ENCODE measurements around the gene OSM. TPM values are rescaled to one million over a fixed set of nuclear protein-coding genes. Genes with fewer than 3 reads are reported as not detected.

Gene OSM
- total RNA-seq, 1 experiment from 2014 or later, result not detected

- H3K4me2 ChIP-seq (ENCODE audit: low read length), result no peak overlapping the region
- no peak overlapping the region for H3K4me3 ChIP-seq (replicated peaks in 1 of 2; ENCODE audit: low read depth in 1 of 2, low read length in 2 of 2)
- no peak overlapping the region for H3K27ac ChIP-seq (ENCODE audit: low read depth, low read length)
- POLR2A ChIA-PET, result interaction anchor here (1.2 kb wide), 1 partner anchor 18 kb away, joined by 3 read pairs; no protein-coding TSS in a partner anchor
- no peaks in the 10 kb centered on the region for H3K9me3 ChIP-seq (ENCODE audit: control insufficient read depth in 1 of 2, insufficient read depth in 1 of 2, low read depth in 1 of 2, low read length in 2 of 2)
- RAD21 ChIA-PET (ENCODE audit: low non-redundant PET in 1 of 2, low total read pairs in 2 of 2, uncharacterized antibody in 2 of 2, unreplicated experiment in 2 of 2), result interaction anchor here in 1 of 2 experiments (0.6 kb wide), 1 partner anchor 336 kb away, joined by 7 read pairs; the partner anchor contains the start of gene TCN2
- H3K9ac ChIP-seq (ENCODE audit: low read length), result no peak overlapping the region
- BruUV-seq (replicated peaks), result no TSS peak
- ATAC-seq, result no peak
- H3K27me3 ChIP-seq (ENCODE audit: insufficient read depth, low read length), result no peaks in the 10 kb centered on the region
- CTCF ChIA-PET, result interaction anchor here (0.8 kb wide), 1 partner anchor 17 kb away, joined by 3 read pairs; no protein-coding TSS in a partner anchor
- no peaks in the 10 kb centered on the region for H4K20me1 ChIP-seq (ENCODE audit: insufficient read depth)
- no peak overlapping the region for H2AFZ ChIP-seq (ENCODE audit: low read depth, low read length, poor library complexity, severe bottlenecking)
- no peaks in the 10 kb centered on the region for H3K79me2 ChIP-seq (ENCODE audit: insufficient read depth, low read length)
- TF ChIP-seq FOSL1 (IDR thresholded peaks at IDR 0.05; ENCODE audit: low read depth) (no peak), RAD21 (IDR thresholded peaks at IDR 0.05; ENCODE audit: low read depth) (no peak), CEBPB (IDR thresholded peaks at IDR 0.05; ENCODE audit: low read depth) (no peak), ELF1 (IDR thresholded peaks at IDR 0.05; ENCODE audit: borderline replicate concordance, low read depth) (no peak), ZFX (IDR thresholded peaks at IDR 0.05) (no peak), POLR2AphosphoS5 (IDR thresholded peaks at IDR 0.05; ENCODE audit: low read depth, low read length) (no peak), EGR1 (IDR thresholded peaks at IDR 0.05; ENCODE audit: low read depth) (no peak), SIN3A (IDR thresholded peaks at IDR 0.05; ENCODE audit: low read depth) (no peak), SP1 (IDR thresholded peaks at IDR 0.05; ENCODE audit: low read depth) (no peak), EZH2phosphoT487 (IDR thresholded peaks at IDR 0.05; ENCODE audit: borderline replicate concordance) (no peak), MAX (IDR thresholded peaks at IDR 0.05) (no peak), YY1 (IDR thresholded peaks at IDR 0.05; ENCODE audit: extremely low read depth, insufficient replicate concordance, low read depth, low read length) (no peak)
- TF ChIP-seq, protein P1, sequence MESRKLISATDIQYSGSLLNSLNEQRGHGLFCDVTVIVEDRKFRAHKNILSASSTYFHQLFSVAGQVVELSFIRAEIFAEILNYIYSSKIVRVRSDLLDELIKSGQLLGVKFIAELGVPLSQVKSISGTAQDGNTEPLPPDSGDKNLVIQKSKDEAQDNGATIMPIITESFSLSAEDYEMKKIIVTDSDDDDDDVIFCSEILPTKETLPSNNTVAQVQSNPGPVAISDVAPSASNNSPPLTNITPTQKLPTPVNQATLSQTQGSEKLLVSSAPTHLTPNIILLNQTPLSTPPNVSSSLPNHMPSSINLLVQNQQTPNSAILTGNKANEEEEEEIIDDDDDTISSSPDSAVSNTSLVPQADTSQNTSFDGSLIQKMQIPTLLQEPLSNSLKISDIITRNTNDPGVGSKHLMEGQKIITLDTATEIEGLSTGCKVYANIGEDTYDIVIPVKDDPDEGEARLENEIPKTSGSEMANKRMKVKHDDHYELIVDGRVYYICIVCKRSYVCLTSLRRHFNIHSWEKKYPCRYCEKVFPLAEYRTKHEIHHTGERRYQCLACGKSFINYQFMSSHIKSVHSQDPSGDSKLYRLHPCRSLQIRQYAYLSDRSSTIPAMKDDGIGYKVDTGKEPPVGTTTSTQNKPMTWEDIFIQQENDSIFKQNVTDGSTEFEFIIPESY (IDR thresholded peaks at IDR 0.05; ENCODE audit: extremely low read depth, insufficient replicate concordance, low read length), result no peak
- TF ChIP-seq, protein P2, sequence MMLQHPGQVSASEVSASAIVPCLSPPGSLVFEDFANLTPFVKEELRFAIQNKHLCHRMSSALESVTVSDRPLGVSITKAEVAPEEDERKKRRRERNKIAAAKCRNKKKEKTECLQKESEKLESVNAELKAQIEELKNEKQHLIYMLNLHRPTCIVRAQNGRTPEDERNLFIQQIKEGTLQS (IDR thresholded peaks at IDR 0.05), result no peak
- TF ChIP-seq, protein P3, sequence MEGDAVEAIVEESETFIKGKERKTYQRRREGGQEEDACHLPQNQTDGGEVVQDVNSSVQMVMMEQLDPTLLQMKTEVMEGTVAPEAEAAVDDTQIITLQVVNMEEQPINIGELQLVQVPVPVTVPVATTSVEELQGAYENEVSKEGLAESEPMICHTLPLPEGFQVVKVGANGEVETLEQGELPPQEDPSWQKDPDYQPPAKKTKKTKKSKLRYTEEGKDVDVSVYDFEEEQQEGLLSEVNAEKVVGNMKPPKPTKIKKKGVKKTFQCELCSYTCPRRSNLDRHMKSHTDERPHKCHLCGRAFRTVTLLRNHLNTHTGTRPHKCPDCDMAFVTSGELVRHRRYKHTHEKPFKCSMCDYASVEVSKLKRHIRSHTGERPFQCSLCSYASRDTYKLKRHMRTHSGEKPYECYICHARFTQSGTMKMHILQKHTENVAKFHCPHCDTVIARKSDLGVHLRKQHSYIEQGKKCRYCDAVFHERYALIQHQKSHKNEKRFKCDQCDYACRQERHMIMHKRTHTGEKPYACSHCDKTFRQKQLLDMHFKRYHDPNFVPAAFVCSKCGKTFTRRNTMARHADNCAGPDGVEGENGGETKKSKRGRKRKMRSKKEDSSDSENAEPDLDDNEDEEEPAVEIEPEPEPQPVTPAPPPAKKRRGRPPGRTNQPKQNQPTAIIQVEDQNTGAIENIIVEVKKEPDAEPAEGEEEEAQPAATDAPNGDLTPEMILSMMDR (IDR thresholded peaks at IDR 0.05 in 2 of 3, conservative IDR thresholded peaks at IDR 0.05 in 1 of 3; ENCODE audit: borderline replicate concordance in 1 of 3, insufficient read depth in 1 of 3, low read depth in 2 of 3, low read length in 2 of 3), result no peak
- no peaks in the 10 kb centered on the region for H3K9me2 ChIP-seq (ENCODE audit: insufficient read depth)
- no peaks in the 10 kb centered on the region for H3K36me3 ChIP-seq (ENCODE audit: control insufficient read depth in 1 of 2, insufficient read depth in 2 of 2, low read length in 2 of 2)
- no peak for DNase-seq (ENCODE audit: low read depth, low spot score)
- peaks cover 0 to 3% of the 10 kb centered on the region in 2 experiments; a peak in 1 of 4 replicates for H3K4me1 ChIP-seq (ENCODE audit: control insufficient read depth in 1 of 2, insufficient read depth in 2 of 2, low read length in 2 of 2)
- intact Hi-C loops (cut with micrococcal nuclease), result no loop called here
Observed at GRCh38 chr22:30270832-30271231, 4.2 kb upstream of the OSM start.

Data from HCT116 (cell line).